Measurements from ENCODE around the gene NCBP2.

The NCBP2 gene

DNA sequence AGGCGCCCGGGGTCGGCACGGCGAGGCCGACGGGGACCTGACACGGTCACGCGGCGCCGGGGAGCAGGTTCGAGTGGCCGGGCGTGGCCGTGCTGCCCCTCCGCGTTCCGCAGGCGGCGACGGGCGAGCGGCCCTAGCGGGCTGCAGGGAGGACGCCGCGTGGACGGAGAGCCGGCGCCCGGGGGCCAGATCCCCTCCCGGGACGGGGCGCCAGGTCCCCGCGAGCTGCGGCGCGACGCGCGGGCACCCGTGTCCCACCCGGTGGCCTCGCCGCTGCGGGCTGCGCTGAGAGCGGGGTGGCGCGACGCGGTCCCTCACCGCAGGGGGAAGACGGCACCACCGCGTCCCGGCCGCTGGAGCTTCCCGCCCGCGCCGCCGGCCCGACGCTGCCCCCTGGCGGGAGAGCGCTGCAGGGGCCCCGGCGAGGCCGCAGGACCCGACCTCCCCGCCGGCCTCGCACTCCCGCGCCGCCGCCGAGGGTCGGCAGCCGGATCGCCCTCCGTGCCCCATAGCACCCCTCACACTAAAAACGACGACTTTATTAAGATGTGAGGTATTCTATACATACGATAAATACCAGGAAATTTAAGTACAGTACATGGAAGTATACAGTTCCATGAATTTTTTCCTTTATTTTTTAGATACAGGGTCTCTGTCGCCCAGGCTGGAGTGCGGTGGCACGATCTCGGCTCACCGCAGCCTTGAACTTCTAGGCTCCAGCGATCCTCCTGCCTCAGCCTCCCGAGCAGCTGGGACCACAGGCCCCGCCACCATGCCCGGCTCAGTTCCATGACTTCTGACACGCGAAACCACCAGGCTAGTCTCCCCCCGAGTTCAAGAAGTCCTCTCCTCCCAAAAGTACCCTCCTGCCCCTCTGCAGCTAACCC lies 27.6 kb upstream of the NCBP2 start:
- peak overlapping the region; percentile 67 to 78 for H3K4me3 ChIP-seq (ENCODE audit: insufficient read depth in 1 of 2, low read depth in 1 of 2, low read length in 2 of 2)
- H3K9ac ChIP-seq (ENCODE audit: low read length), result peak overlapping the region; percentile 61
- H3K4me2 ChIP-seq (ENCODE audit: low read length, poor library complexity, severe bottlenecking), result peak overlapping the region; percentile 97
- H2BK5ac ChIP-seq (ENCODE audit: low read depth, low read length, poor library complexity, severe bottlenecking), result no peak overlapping the region
- H2BK120ac ChIP-seq (ENCODE audit: low read depth, low read length), result no peak overlapping the region
- peaks cover 0 to 3% of the 10 kb centered on the region in 2 experiments for H3K36me3 ChIP-seq (ENCODE audit: control insufficient read depth in 1 of 2, insufficient read depth in 2 of 2, low read depth in 1 of 2, low read length in 2 of 2)
- H2AFZ ChIP-seq (ENCODE audit: low read depth, low read length), result peak overlapping the region; percentile 96
- H3K4ac ChIP-seq (ENCODE audit: low read depth in 1 of 2, low read length in 2 of 2), result no peak overlapping the region
- H3K23ac ChIP-seq (ENCODE audit: low read length in 2 of 2), result peak overlapping the region in 1 of 2 experiments; percentile 23
- H2BK12ac ChIP-seq (ENCODE audit: low read length in 2 of 2), result peak overlapping the region in 1 of 2 experiments; percentile 39
- no peak overlapping the region for H2AK5ac ChIP-seq (ENCODE audit: low read length, severe bottlenecking)
- no peak overlapping the region for H3K27ac ChIP-seq (ENCODE audit: low read length, poor library complexity, severe bottlenecking)
- peaks cover 0 to 6% of the 10 kb centered on the region in 2 experiments for H3K27me3 ChIP-seq (ENCODE audit: control insufficient read depth in 1 of 2, insufficient read depth in 1 of 2, low read length in 2 of 2)
- H4K8ac ChIP-seq (ENCODE audit: low read length), result peak overlapping the region; percentile 80
- H3K4me1 ChIP-seq (ENCODE audit: control insufficient read depth, insufficient read depth, low read depth, low read length), result peaks cover 17% of the 10 kb centered on the region
- no peak overlapping the region for H2BK15ac ChIP-seq (ENCODE audit: low read depth, poor library complexity, severe bottlenecking)
- WGBS, result 24% methylated on average over 38 of the region's 100 CpGs
- peak overlapping the region in 1 of 2 experiments; percentile 31 for H3K14ac ChIP-seq (ENCODE audit: low read length in 2 of 2)
- H3K9me3 ChIP-seq (ENCODE audit: control insufficient read depth, low read length), result no peaks in the 10 kb centered on the region
- H3K18ac ChIP-seq (ENCODE audit: low read depth in 1 of 2, low read length in 2 of 2), result peak overlapping the region in 1 of 2 experiments; percentile 41
- H4K91ac ChIP-seq (ENCODE audit: low read length), result no peak overlapping the region
- no peaks in the 10 kb centered on the region for H3K79me1 ChIP-seq (replicated peaks; ENCODE audit: low read length, poor library complexity, severe bottlenecking)
- peak; percentile 45 for DNase-seq

GRCh38 chr3:196969134-196969659 lies 26.9 kb upstream of the NCBP2 start:
- Histone ChIP-seq H3K4ac (ENCODE audit: low read depth in 1 of 2, low read length in 2 of 2) (peak overlapping the region in 1 of 2 experiments; percentile 40), H3K4me3 (ENCODE audit: insufficient read depth in 1 of 2, low read depth in 1 of 2, low read length in 2 of 2) (peak overlapping the region; percentile 67 to 78), H2BK12ac (ENCODE audit: low read length in 2 of 2) (peak overlapping the region in 1 of 2 experiments; percentile 39), H2BK120ac (ENCODE audit: low read depth, low read length) (peak overlapping the region; percentile 4), H2AK5ac (ENCODE audit: low read length, severe bottlenecking) (no peak overlapping the region), H3K18ac (ENCODE audit: low read depth in 1 of 2, low read length in 2 of 2) (peak overlapping the region; percentile 14 to 37), H3K9me3 (ENCODE audit: control insufficient read depth, low read length) (no peaks in the 10 kb centered on the region), H3K79me1 (replicated peaks; ENCODE audit: low read length, poor library complexity, severe bottlenecking) (no peaks in the 10 kb centered on the region), H3K14ac (ENCODE audit: low read length in 2 of 2) (peak overlapping the region in 1 of 2 experiments; percentile 31), H2BK5ac (ENCODE audit: low read depth, low read length, poor library complexity, severe bottlenecking) (no peak overlapping the region), H3K27ac (ENCODE audit: low read length, poor library complexity, severe bottlenecking) (no peak overlapping the region), H4K8ac (ENCODE audit: low read length) (peak overlapping the region; percentile 80), H3K36me3 (ENCODE audit: control insufficient read depth in 1 of 2, insufficient read depth in 2 of 2, low read depth in 1 of 2, low read length in 2 of 2) (peaks cover 0 to 3% of the 10 kb centered on the region in 2 experiments), H2AFZ (ENCODE audit: low read depth, low read length) (peak overlapping the region; percentile 96), H4K91ac (ENCODE audit: low read length) (no peak overlapping the region), H2BK15ac (ENCODE audit: low read depth, poor library complexity, severe bottlenecking) (peak overlapping the region; percentile 54), H3K23ac (ENCODE audit: low read length in 2 of 2) (peak overlapping the region in 1 of 2 experiments; percentile 23), H3K4me1 (ENCODE audit: control insufficient read depth, insufficient read depth, low read depth, low read length) (peaks cover 17% of the 10 kb centered on the region), H3K9ac (ENCODE audit: low read length) (peak overlapping the region; percentile 61), H3K27me3 (ENCODE audit: control insufficient read depth in 1 of 2, insufficient read depth in 1 of 2, low read length in 2 of 2) (peaks cover 0 to 6% of the 10 kb centered on the region in 2 experiments), H3K4me2 (ENCODE audit: low read length, poor library complexity, severe bottlenecking) (peak overlapping the region; percentile 97)
- 1% methylated on average over 62 of the region's 72 CpGs for WGBS
- peak; percentile 28 for DNase-seq

DNA sequence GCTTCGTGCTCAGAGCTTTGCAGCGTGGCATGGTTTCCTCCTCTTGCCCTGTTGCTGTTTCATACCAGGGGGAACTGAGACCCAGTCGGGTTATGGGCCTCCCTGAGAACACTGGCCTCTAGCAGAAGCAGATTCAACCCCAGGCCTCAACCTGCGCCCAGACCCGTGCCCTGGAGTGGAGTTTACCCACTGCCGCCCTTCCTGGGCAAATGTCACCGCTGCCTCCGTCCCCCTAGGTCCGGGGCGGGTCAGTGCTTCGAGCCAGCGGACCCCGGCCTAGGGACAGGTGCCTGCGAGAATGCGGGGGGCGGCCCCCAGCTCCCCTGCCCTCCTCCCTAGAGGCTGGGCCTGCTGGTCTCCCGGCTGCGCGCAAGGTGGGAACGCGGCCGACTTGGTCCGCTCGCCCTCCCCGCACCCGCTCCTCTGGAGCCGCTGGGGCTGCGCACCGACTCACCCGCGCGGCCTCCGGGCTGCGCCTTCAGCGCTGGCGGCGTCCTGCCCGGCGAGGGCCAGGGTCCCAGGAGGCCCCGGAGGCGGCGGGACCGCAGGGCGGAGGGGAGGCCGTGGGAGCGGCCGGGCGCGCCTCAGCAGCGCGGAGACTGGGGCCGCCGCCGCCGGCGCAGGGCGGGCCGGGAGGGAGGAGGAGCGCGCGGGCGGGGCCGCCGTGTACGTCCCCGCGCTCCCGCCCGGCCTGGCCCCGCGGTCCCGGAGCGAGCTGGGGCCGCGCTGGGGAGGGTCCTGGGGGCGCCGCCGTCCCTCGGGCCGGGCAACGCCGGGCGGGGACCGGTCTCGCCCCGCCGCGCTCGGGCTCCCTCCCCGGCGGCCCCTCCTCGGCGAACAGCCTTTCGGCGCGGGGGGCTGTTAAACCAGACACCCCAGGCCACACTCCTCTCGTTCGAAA lies 26.2 kb upstream of the NCBP2 start, which contains the start of gene PIGZ:
Gene PIGZ, minus strand, starts transcription at position 601 of the 901 bp plus-strand sequence. CDS start 16,802 bp downstream, outside the sequence.
- peak within 1 kb of the TSS in 1 of 2 experiments; percentile 39 for H2BK12ac ChIP-seq (ENCODE audit: low read length in 2 of 2)
- H2BK15ac ChIP-seq (ENCODE audit: low read depth, poor library complexity, severe bottlenecking), result peak within 1 kb of the TSS; percentile 54
- H3K9ac ChIP-seq (ENCODE audit: low read length), result peak within 1 kb of the TSS; percentile 71
- H3K79me1 ChIP-seq (replicated peaks; ENCODE audit: low read length, poor library complexity, severe bottlenecking), result no peaks in the 10 kb centered on the region
- peak within 1 kb of the TSS in 1 of 2 experiments; percentile 23 for H3K23ac ChIP-seq (ENCODE audit: low read length in 2 of 2)
- no peaks in the 10 kb centered on the region for H3K9me3 ChIP-seq (ENCODE audit: control insufficient read depth, low read length)
- H3K27me3 ChIP-seq (ENCODE audit: control insufficient read depth in 1 of 2, insufficient read depth in 1 of 2, low read length in 2 of 2), result peaks cover 0 to 6% of the 10 kb centered on the region in 2 experiments
- H3K4me1 ChIP-seq (ENCODE audit: control insufficient read depth, insufficient read depth, low read depth, low read length), result peaks cover 17% of the 10 kb centered on the region
- H3K18ac ChIP-seq (ENCODE audit: low read depth in 1 of 2, low read length in 2 of 2), result peak within 1 kb of the TSS; percentile 14 to 37
- peak within 1 kb of the TSS; percentile 96 for H2AFZ ChIP-seq (ENCODE audit: low read depth, low read length)
- no peak within 1 kb of the TSS for H2AK5ac ChIP-seq (ENCODE audit: low read length, severe bottlenecking)
- peak within 1 kb of the TSS in 1 of 2 experiments; percentile 39 for H3K14ac ChIP-seq (ENCODE audit: low read length in 2 of 2)
- no peak for DNase-seq
- H3K36me3 ChIP-seq (ENCODE audit: control insufficient read depth in 1 of 2, insufficient read depth in 2 of 2, low read depth in 1 of 2, low read length in 2 of 2), result peaks cover 0 to 3% of the 10 kb centered on the region in 2 experiments
- peak within 1 kb of the TSS; percentile 4 for H2BK120ac ChIP-seq (ENCODE audit: low read depth, low read length)
- peak within 1 kb of the TSS; percentile 80 for H4K8ac ChIP-seq (ENCODE audit: low read length)
- WGBS, result 10% methylated on average over 40 of the region's 98 CpGs
- H3K4ac ChIP-seq (ENCODE audit: low read depth in 1 of 2, low read length in 2 of 2), result peak within 1 kb of the TSS in 1 of 2 experiments; percentile 40
- peak within 1 kb of the TSS; percentile 67 to 81 for H3K4me3 ChIP-seq (ENCODE audit: insufficient read depth in 1 of 2, low read depth in 1 of 2, low read length in 2 of 2)
- no peak within 1 kb of the TSS for H2BK5ac ChIP-seq (ENCODE audit: low read depth, low read length, poor library complexity, severe bottlenecking)
- no peak within 1 kb of the TSS for H3K27ac ChIP-seq (ENCODE audit: low read length, poor library complexity, severe bottlenecking)
- H4K91ac ChIP-seq (ENCODE audit: low read length), result no peak within 1 kb of the TSS
- peak within 1 kb of the TSS; percentile 97 for H3K4me2 ChIP-seq (ENCODE audit: low read length, poor library complexity, severe bottlenecking)

All from mesenchymal stem cell (in vitro differentiated cells and primary cell).